DOHH2 (cell line): ENCODE results near the gene ANP32B.

Experiments
- EZH2phosphoT487 ChIP-seq: fragments of 200-600 bp; sonication (generic); IDR thresholded peaks from 2 replicates; pipeline ENCODE4 v1.6.1; 2017; ENCODE audit warnings: borderline replicate concordance, mild to moderate bottlenecking, antibody characterized with exemption, low read length, moderate library complexity, mixed read lengths
- TF ChIP-seq, protein P1 (sequence below): fragments of 200-600 bp; sonication (generic); IDR thresholded peaks from one replicate; pipeline ENCODE4 v1.5.1; 2014; ENCODE audit warnings: antibody characterized with exemption, mild to moderate bottlenecking, low read depth, low read length; ENCODE audit not compliant: poor library complexity, severe bottlenecking

DNA sequence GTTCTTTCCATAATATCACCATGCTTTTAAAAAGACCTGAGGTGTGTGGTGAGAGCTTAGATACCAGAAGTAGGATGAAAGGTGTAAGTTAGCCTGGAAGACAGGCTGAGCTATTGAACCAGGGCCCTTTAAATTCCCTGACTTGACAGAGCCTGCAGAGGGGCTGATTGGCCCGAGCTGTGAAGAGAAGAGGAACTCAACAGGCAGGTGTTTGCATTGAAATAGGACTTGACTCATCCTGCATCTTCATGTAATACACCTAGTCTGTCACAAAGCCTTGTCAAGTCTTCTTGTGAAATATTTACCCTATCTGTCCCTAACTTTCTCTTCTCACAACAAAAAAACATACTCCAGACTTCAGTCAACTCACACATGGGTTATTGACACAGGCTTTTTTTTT lies 16.6 kb upstream of the ANP32B start:
- TF ChIP-seq, protein P1, sequence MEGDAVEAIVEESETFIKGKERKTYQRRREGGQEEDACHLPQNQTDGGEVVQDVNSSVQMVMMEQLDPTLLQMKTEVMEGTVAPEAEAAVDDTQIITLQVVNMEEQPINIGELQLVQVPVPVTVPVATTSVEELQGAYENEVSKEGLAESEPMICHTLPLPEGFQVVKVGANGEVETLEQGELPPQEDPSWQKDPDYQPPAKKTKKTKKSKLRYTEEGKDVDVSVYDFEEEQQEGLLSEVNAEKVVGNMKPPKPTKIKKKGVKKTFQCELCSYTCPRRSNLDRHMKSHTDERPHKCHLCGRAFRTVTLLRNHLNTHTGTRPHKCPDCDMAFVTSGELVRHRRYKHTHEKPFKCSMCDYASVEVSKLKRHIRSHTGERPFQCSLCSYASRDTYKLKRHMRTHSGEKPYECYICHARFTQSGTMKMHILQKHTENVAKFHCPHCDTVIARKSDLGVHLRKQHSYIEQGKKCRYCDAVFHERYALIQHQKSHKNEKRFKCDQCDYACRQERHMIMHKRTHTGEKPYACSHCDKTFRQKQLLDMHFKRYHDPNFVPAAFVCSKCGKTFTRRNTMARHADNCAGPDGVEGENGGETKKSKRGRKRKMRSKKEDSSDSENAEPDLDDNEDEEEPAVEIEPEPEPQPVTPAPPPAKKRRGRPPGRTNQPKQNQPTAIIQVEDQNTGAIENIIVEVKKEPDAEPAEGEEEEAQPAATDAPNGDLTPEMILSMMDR, result no peak
- TF ChIP-seq EZH2phosphoT487, result no peak
